Mesenchymal stem cell (in vitro differentiated cells and primary cell): Measurements from ENCODE around the gene ADIPOQ.
"Not testable (repeated sequence)": the region's sequence is repeated elsewhere in the genome, so short reads cannot be mapped to it uniquely, and the experiment has no call there.

Experiments
- DNase-seq: peaks from one replicate; pipeline ENCODE4 v3.0.0-alpha.2; 2013
- H2AFZ ChIP-seq: one replicate; pipeline ENCODE4 v1.6.1; 2013; ENCODE audit warnings: low read depth, mild to moderate bottlenecking, control low read depth, inconsistent platforms, low read length, moderate library complexity
- H2AK5ac ChIP-seq: 2 replicates; pipeline ENCODE4 v1.6.1; 2013; ENCODE audit warnings: low read length, moderate library complexity, mild to moderate bottlenecking, inconsistent platforms; ENCODE audit not compliant: severe bottlenecking
- H2BK120ac ChIP-seq: one replicate; pipeline ENCODE4 v1.6.1; 2013; ENCODE audit warnings: low read depth, mild to moderate bottlenecking, inconsistent platforms, low read length, moderate library complexity
- H2BK12ac ChIP-seq, 2 experiments: one replicate each; pipeline ENCODE4 v1.6.1; 2013; ENCODE audit warnings: inconsistent platforms in 2 of 2, low read length in 2 of 2, mild to moderate bottlenecking in 2 of 2, moderate library complexity in 2 of 2, control low read depth in 1 of 2
- H2BK15ac ChIP-seq: one replicate; pipeline ENCODE4 v1.6.1; 2013; ENCODE audit warnings: mild to moderate bottlenecking, low read depth, inconsistent platforms; ENCODE audit not compliant: poor library complexity, severe bottlenecking
- H2BK5ac ChIP-seq: 2 replicates; pipeline ENCODE4 v1.6.1; 2013; ENCODE audit warnings: low read depth, mild to moderate bottlenecking, low read length, control low read depth, inconsistent platforms; ENCODE audit not compliant: poor library complexity, severe bottlenecking
- H3K14ac ChIP-seq, 2 experiments: one replicate each; pipeline ENCODE4 v1.6.1; 2013; ENCODE audit warnings: inconsistent platforms in 2 of 2, low read length in 2 of 2, control low read depth in 1 of 2, mild to moderate bottlenecking in 1 of 2, moderate library complexity in 1 of 2
- H3K18ac ChIP-seq, 2 experiments: one replicate each; pipeline ENCODE4 v1.6.1; 2013; ENCODE audit warnings: inconsistent platforms in 2 of 2, low read length in 2 of 2, control low read depth in 1 of 2, low read depth in 1 of 2, mild to moderate bottlenecking in 1 of 2
- H3K23ac ChIP-seq, 2 experiments: one replicate each; pipeline ENCODE4 v1.6.1; 2013; ENCODE audit warnings: inconsistent platforms in 2 of 2, low read length in 2 of 2, mild to moderate bottlenecking in 2 of 2, moderate library complexity in 2 of 2, control low read depth in 1 of 2
- H3K27ac ChIP-seq: 2 replicates; pipeline ENCODE4 v1.5.1; 2013; ENCODE audit warnings: mild to moderate bottlenecking, moderate library complexity, low read length, control low read depth, inconsistent platforms; ENCODE audit not compliant: poor library complexity, severe bottlenecking
- H3K27me3 ChIP-seq, 2 experiments: 2 replicates each; pipeline versions ENCODE4 v1.6.1 to v1.7.0; 2013; ENCODE audit warnings: low read length in 2 of 2, mild to moderate bottlenecking in 2 of 2, moderate library complexity in 2 of 2, control low read depth in 1 of 2, inconsistent platforms in 1 of 2; ENCODE audit not compliant: control insufficient read depth in 1 of 2, insufficient read depth in 1 of 2
- H3K36me3 ChIP-seq, 2 experiments: 2 replicates each; pipeline versions ENCODE4 v1.6.1 to v1.7.0; 2013; ENCODE audit warnings: low read length in 2 of 2, control low read depth in 1 of 2, inconsistent platforms in 1 of 2, low read depth in 1 of 2, mild to moderate bottlenecking in 1 of 2; ENCODE audit not compliant: insufficient read depth in 2 of 2, control insufficient read depth in 1 of 2
- H3K4ac ChIP-seq, 2 experiments: one replicate each; pipeline ENCODE4 v1.6.1; 2013; ENCODE audit warnings: inconsistent platforms in 2 of 2, low read length in 2 of 2, mild to moderate bottlenecking in 2 of 2, moderate library complexity in 2 of 2, control low read depth in 1 of 2, low read depth in 1 of 2
- H3K4me1 ChIP-seq: 2 replicates; pipeline ENCODE4 v1.6.1; 2013; ENCODE audit warnings: low read depth, low read length, control low read depth; ENCODE audit not compliant: control insufficient read depth, insufficient read depth
- H3K4me2 ChIP-seq: 2 replicates; pipeline ENCODE4 v1.6.1; 2013; ENCODE audit warnings: low read length, mild to moderate bottlenecking, inconsistent platforms; ENCODE audit not compliant: poor library complexity, severe bottlenecking
- H3K4me3 ChIP-seq, 2 experiments: 2 replicates each; pipeline versions ENCODE4 v1.5.1 to v1.7.0; 2013; ENCODE audit warnings: low read length in 2 of 2, mild to moderate bottlenecking in 2 of 2, control low read depth in 1 of 2, low read depth in 1 of 2; ENCODE audit not compliant: insufficient read depth in 1 of 2
- H3K79me1 ChIP-seq: replicated peaks from 2 replicates; pipeline ENCODE4 v1.6.1; 2013; ENCODE audit warnings: mild to moderate bottlenecking, control low read depth, low read length, inconsistent platforms; ENCODE audit not compliant: poor library complexity, severe bottlenecking
- H3K9ac ChIP-seq: 2 replicates; pipeline ENCODE4 v1.7.0; 2013; ENCODE audit warnings: mild to moderate bottlenecking, low read length, moderate library complexity
- H3K9me3 ChIP-seq: 2 replicates; pipeline ENCODE4 v1.7.0; 2013; ENCODE audit warnings: mild to moderate bottlenecking, low read length; ENCODE audit not compliant: control insufficient read depth
- H4K8ac ChIP-seq: one replicate; pipeline ENCODE4 v1.6.1; 2013; ENCODE audit warnings: inconsistent platforms, mild to moderate bottlenecking, low read length, moderate library complexity
- H4K91ac ChIP-seq: one replicate; pipeline ENCODE4 v1.6.1; 2013; ENCODE audit warnings: mild to moderate bottlenecking, low read length, inconsistent platforms
- WGBS: methylation state at CpG from one replicate; pipeline ENCODE4 v1.1.7; 2013; ENCODE audit warnings: mixed read lengths; 5-methylcytosine and 5-hydroxymethylcytosine counted together

Gene ADIPOQ

DNA sequence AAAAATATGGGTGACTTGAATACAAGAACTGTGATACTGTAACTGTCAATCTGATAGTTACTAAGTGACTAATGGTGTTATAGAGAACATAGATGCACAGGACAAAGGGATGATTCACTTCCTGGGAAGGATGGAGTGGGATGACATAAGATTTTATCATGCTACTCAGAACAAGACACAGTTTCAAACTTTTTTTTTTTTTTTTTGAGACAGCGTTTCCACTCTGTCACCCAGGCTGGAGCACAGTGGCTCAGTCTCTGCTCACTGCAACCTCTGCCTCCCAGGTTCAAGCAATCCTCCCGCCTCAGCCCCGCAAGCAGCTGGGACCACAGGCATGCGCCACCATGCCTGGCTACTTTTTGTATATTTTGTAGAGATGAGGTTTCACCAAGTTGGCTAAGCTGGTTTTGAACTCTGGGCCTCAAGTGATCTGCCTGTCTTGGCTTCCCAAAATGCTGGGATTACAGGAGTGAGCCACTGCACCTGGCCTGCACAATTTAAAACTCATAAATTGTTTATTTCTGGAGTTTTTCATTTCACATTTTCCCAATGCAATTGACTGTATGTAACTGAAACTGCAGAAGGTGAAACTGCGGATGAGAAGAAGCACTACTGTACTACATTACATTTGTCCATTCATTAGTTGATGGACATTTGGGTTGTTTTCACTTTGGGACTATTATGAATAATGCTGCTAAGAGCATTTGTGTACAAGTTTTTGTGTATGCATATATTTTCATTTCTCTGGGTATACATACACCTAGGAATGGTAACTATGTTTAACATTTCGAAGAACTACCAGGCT lies 40.6 kb downstream of the ADIPOQ start:
- Histone ChIP-seq H2BK120ac (no peak overlapping the region), H3K36me3 (no peaks in the 10 kb centered on the region), H3K4me1 (peaks cover 3% of the 10 kb centered on the region), H2BK15ac (no peak overlapping the region), H3K27me3 (peaks cover 0 to 16% of the 10 kb centered on the region in 2 experiments), H3K4ac (no peak overlapping the region), H2BK5ac (no peak overlapping the region), H3K4me2 (peak overlapping the region; percentile 0), H4K8ac (no peak overlapping the region), H2BK12ac (no peak overlapping the region), H3K9me3 (no peaks in the 10 kb centered on the region), H3K4me3 (no peak overlapping the region), H3K23ac (no peak overlapping the region), H2AFZ (no peak overlapping the region), H4K91ac (no peak overlapping the region), H3K79me1 (no peaks in the 10 kb centered on the region), H2AK5ac (no peak overlapping the region), H3K9ac (no peak overlapping the region), H3K18ac (no peak overlapping the region), H3K14ac (no peak overlapping the region), H3K27ac (no peak overlapping the region)
- DNase-seq, result peak; percentile 85
- WGBS, result 57% methylated on average over 4 of the region's 6 CpGs

DNA sequence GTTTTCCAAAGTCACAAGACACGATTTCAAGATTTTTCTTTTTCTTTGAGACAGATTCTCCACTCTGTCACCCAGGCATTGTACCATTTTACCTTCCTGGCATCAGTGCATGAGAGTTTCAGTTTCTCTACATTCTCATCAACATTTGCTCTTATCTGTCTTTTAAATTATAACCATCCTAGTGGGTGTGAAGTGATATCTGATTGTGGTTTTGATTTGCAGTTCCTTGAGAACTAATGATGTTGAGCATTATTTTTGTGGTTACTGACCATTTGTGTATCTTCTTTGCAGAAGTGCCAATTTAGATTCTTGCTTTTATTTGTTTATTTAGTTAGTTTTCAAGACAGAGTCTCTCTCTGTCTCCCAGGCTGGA lies 41.2 kb downstream of the ADIPOQ start:
- Histone ChIP-seq H2AFZ (no peak overlapping the region), H3K4me3 (no peak overlapping the region), H2BK5ac (no peak overlapping the region), H2BK15ac (no peak overlapping the region), H4K91ac (no peak overlapping the region), H2BK12ac (no peak overlapping the region), H2AK5ac (no peak overlapping the region), H3K27ac (no peak overlapping the region), H3K4me1 (peaks cover 3% of the 10 kb centered on the region), H3K18ac (no peak overlapping the region), H3K14ac (no peak overlapping the region), H3K4ac (no peak overlapping the region), H3K27me3 (peaks cover 0 to 19% of the 10 kb centered on the region in 2 experiments), H3K79me1 (no peaks in the 10 kb centered on the region), H3K23ac (no peak overlapping the region), H4K8ac (no peak overlapping the region), H3K4me2 (no peak overlapping the region), H3K36me3 (no peaks in the 10 kb centered on the region), H3K9ac (no peak overlapping the region), H2BK120ac (no peak overlapping the region), H3K9me3 (no peaks in the 10 kb centered on the region)
- WGBS, result 89% methylated on average over 1 of the region's 1 CpG
- DNase-seq, result peak; percentile 14

DNA sequence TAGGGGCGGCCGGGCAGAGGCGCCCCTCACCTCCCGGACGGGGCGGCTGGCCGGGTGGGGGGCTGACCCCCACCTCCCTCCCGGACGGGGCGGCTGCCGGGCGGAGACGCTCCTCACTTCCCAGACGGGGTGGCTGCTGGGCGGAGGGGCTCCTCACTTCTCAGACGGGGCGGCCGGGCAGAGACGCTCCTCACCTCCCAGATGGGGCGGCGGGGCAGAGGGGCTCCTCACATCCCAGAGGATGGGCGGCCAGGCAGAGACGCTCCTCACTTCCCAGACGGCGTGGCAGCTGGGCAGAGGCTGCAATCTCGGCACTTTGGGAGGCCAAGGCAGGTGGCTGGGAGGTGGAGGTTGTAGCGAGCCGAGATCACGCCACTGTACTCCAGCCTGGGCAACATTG lies 42.4 kb downstream of the ADIPOQ start:
- not testable (repeated sequence) for H2BK120ac ChIP-seq, H2AK5ac ChIP-seq, H4K91ac ChIP-seq, H3K27ac ChIP-seq, H3K14ac ChIP-seq, H3K9ac ChIP-seq, H3K4me2 ChIP-seq, H3K4me3 ChIP-seq, H3K4me1 ChIP-seq, H3K4ac ChIP-seq, H3K79me1 ChIP-seq, H3K23ac ChIP-seq, H2BK12ac ChIP-seq, H3K18ac ChIP-seq, H2BK15ac ChIP-seq, H4K8ac ChIP-seq, H3K9me3 ChIP-seq, DNase-seq, H2BK5ac ChIP-seq, H2AFZ ChIP-seq, H3K36me3 ChIP-seq
- H3K27me3 ChIP-seq, result peaks cover 0 to 31% of the 10 kb centered on the region in 2 experiments
- 100% methylated on average over 2 of the region's 29 CpGs for WGBS

DNA sequence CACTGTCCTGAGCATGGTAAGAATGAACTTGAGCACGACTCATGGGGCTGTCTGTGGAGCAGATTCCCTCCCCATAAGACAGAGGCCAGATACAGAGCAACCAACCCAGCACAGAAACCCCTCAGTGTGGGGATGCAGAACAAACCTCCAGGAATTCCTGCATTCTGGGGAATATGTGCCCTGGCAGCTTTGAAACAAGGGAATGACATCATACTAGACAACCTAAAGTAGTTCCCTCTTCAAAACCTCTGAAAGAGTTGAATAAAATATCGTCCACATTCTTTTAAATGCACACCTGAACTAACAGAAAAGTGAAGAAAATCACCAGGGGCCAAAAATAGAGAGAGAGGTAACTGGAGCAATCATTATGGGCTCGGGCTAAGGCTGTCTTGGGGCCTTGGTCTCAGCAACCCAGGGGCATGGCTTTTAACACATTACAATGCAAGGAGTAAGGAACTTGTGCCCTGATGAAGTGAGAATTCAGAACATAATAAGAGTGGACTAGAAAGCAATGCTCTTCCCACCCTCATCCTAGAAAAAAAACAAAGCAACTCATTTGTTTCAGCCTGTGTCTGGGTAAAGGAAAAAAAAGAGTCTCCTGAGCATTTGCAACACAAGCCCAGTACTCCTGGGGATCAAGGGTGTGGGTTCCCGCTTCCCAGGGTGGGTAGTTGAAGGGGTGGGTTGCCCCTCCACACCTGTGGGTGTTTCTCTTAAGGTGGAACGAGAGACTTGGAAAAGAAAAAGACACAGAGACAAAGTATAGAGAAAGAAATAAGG lies 43.9 kb downstream of the ADIPOQ start:
- H3K18ac ChIP-seq, result no peak overlapping the region
- H3K9ac ChIP-seq, result no peak overlapping the region
- H3K9me3 ChIP-seq, result no peaks in the 10 kb centered on the region
- DNase-seq, result no peak
- H2BK15ac ChIP-seq, result no peak overlapping the region
- H2AK5ac ChIP-seq, result no peak overlapping the region
- no peaks in the 10 kb centered on the region for H3K79me1 ChIP-seq
- no peak overlapping the region for H2BK12ac ChIP-seq
- no peak overlapping the region for H2BK5ac ChIP-seq
- H3K4ac ChIP-seq, result no peak overlapping the region
- H3K14ac ChIP-seq, result no peak overlapping the region
- no peak overlapping the region for H3K4me3 ChIP-seq
- no peak overlapping the region for H3K27ac ChIP-seq
- no peaks in the 10 kb centered on the region for H3K36me3 ChIP-seq
- H3K4me1 ChIP-seq, result peaks cover 3% of the 10 kb centered on the region
- 85% methylated on average over 3 of the region's 5 CpGs for WGBS
- H3K4me2 ChIP-seq, result no peak overlapping the region
- H3K23ac ChIP-seq, result no peak overlapping the region
- peaks cover 0 to 36% of the 10 kb centered on the region in 2 experiments for H3K27me3 ChIP-seq
- H2BK120ac ChIP-seq, result no peak overlapping the region
- H2AFZ ChIP-seq, result no peak overlapping the region
- H4K91ac ChIP-seq, result no peak overlapping the region
- no peak overlapping the region for H4K8ac ChIP-seq
